ENCODE measurements around the gene ASMTL.

GRCh38 chrX:1386338-1387127, 66.2 kb downstream of the ASMTL start:
- no peak for TF ChIP-seq CTCF (IDR thresholded peaks at IDR 0.05)
- TF ChIP-seq POLR2A (IDR thresholded peaks at IDR 0.05): no peak
